GM04503 (cell line): ENCODE measurements around the gene KRTAP2-4.
A peak's percentile ranks its signal among the peaks of the same experiment; 100 is the strongest.
"Not testable (repeated sequence)": the region's sequence is repeated elsewhere in the genome, so short reads cannot be mapped to it uniquely, and the experiment has no call there.

Source experiments
- DNase-seq: peaks from one replicate; pipeline ENCODE4 v3.0.0-alpha.2; 2012; ENCODE audit warnings: low read depth

KRTAP2-4 gene, protein sequence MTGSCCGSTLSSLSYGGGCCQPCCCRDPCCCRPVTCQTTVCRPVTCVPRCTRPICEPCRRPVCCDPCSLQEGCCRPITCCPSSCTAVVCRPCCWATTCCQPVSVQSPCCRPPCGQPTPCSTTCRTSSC

DNA sequence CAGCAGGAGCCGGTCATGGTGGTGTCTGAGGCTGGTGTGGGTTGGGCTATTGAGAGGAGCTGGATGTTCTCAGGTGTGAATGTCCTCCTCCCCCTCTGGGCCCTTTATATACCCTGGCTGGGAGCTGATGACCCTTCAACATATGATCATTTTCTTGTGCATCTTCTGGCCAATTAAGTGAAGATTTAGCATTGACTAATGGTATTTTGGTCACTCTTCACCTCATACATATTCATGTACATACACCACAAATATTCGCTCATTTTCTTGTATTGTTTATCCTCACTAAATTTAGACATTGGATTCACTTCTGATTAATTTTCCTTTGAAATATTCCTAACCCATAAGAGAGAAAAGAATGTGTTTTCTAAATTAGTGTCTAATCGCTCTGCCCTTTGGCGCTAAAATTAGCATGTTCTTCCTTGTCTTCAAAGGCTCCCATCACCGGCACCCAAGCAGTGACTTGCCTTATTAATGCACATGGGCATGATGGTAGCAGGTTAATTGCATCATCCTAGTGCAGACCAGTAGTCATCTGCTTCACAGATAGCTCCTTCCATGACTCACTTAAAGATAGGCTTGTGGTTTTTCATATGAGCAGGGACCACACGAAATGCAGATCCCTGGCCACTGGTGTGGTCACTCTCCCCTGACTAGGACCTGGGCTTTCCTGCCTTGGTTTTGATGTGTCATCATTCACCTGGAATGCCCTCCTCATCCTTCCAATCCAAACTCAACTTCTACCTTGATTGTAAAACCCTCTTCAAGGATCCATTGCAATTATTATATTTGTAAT lies at the start of gene KRTAP2-4:
Gene KRTAP2-4, minus strand, starts transcription at position 51 of the 796 bp plus-strand sequence. Its CDS starts 34 bp downstream, at position 17.
- peak; percentile 86 for DNase-seq

DNA sequence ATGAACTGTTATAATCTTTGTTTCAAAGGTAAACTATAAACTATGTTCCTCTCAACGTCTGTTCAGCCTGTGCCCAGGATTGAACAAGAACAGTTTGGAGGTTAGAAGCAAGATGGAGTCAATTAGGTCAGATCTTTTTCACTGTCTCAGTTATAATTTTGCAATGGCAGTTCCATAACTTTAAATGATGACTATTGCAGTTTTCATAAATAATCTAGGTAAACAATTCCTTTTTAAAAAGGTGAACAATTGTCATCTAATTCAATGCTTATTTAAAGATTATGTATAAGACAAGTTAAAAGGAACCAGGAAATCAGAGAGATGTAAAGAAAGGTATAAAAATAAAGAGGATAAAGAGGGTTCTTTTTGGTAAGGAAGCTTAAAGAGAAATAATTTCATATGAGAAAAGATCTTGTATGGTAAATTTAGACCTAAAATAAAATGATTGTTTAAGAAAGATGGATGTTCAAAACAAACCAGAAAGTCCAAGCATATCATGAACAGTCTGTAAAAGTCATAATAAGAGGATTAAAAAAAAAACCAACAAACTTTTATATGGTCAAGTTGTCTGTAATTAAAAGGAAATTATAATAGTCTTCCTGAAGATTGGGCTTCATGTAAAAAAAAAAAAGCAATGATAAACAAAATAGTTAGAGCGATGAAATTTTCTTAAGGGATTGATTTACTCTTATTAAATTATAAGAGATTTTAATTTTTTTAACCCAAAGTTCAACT lies 45.6 kb upstream of the KRTAP2-4 start:
- no peak for DNase-seq

DNA sequence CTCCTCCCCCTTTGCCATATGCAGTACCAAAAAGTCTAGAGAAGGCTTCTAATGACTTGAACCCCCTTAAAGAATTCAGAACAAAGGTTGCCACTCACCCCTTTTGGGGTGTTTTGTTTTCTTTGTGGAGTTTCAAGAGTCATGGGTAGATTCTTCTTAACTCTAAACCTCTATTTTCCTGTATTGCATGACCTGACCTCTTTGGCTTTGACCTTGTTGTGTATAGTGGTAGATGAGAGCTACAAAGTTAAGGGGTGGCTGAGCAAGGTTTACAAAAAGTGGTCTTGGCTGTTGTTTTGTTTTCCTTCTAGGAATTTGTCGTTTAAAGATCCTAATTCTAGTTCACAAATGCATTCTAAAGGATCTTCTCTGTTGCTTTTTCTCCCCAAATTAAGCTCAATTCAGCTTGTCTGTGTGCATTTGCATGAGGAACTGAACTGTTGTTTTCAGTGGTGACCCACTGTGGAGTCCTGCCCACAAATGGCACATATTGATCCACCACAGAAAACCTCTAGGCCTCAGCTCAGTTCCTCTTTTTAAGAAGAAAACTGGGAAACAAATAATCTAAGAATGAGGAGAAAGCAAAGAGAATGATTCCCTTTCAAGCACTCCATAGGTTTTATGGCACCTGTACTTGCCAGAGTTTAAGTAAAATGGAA lies 43.2 kb upstream of the KRTAP2-4 start:
- DNase-seq = not testable (repeated sequence)

DNA sequence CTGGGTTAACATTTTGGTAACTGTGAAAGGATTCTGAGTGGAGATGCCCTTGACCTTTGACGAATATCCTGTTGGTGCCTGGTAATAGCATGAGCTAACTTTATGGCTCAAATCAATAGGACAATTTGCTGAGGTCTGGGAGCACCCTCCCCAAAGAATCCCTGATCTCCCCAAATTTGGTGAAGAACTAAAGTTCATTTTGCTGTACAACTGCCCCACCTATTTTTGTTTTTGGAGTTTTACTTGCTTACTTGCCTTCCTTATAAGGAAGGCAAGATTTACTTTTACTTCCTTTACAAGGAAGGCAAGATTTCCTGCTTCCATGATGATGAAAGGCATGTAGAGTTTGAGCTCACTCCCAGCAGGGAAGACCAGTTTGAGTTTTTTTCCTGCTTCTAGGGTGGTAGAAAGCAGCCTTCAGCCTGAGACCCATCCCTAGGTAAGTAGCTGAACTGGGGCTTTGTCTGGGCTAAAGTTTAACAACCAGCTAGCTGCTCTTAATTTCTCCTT lies 42.3 kb upstream of the KRTAP2-4 start:
- peak; percentile 35 for DNase-seq

DNA sequence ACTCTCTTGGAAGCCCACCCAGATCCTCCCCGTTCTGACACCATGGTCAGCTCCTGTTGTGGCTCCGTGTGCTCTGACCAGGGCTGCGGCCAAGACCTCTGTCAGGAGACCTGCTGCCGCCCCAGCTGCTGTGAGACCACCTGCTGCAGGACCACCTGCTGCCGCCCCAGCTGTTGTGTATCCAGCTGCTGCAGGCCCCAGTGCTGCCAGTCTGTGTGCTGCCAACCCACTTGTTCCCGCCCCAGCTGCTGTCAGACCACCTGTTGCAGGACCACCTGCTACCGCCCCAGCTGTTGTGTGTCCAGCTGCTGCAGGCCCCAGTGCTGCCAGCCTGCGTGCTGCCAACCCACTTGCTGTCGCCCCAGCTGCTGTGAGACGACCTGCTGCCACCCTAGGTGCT lies 39.7 kb upstream of the KRTAP2-4 start, which contains the start of gene KRTAP4-9:
Gene KRTAP4-9, plus strand, starts transcription at position 43 of the 400 bp plus-strand sequence. Its CDS starts 0 bp downstream, at position 43.
- DNase-seq = not testable (repeated sequence)

DNA sequence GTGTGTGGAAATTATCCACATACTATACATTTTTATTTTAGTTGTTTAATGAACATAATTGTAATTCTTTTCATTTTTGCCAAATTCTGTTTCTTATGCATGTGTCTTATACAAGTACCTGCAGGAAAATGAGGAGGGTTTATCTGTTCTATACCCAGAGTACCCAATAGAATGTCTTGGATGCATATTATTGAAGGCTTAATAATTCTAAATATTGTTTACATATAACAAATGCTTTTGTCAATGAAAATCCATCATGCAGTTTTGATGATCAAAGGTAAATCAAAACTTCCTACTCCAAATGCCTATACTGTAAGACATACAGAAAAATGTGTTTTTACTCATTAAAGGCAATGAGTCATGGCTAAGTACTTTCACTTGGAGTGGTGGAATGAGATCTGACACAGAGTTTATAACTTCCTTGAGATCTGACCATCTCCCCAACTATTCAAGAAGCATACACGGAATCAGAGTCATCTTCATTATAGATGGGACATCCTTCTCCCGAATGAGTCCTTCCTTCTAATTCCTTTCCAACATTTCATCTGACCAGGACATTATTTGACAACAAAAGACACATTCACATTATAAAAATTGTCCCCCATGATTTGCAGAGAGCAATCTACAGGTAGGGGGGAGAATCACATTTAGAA lies 38.8 kb upstream of the KRTAP2-4 start:
- DNase-seq = not testable (repeated sequence)

DNA sequence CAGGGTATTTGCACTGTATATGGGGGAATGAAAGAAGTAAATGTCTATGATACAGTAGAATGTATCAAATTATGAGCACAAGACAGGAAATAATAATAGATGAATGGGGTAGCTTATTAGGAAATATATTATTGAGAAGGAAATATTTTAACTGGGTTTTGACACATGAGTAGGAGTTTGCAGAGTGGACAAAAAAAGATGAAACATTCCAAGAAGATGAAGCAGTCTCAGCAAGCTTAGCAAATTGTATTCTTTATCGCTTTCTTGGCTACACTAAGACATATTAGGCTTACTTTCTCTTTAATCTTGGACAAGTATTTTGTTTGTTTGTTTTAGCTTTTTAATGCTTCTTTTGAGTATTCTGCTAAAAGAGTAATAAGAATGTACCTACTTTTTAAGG lies 38.2 kb upstream of the KRTAP2-4 start:
- no peak for DNase-seq

DNA sequence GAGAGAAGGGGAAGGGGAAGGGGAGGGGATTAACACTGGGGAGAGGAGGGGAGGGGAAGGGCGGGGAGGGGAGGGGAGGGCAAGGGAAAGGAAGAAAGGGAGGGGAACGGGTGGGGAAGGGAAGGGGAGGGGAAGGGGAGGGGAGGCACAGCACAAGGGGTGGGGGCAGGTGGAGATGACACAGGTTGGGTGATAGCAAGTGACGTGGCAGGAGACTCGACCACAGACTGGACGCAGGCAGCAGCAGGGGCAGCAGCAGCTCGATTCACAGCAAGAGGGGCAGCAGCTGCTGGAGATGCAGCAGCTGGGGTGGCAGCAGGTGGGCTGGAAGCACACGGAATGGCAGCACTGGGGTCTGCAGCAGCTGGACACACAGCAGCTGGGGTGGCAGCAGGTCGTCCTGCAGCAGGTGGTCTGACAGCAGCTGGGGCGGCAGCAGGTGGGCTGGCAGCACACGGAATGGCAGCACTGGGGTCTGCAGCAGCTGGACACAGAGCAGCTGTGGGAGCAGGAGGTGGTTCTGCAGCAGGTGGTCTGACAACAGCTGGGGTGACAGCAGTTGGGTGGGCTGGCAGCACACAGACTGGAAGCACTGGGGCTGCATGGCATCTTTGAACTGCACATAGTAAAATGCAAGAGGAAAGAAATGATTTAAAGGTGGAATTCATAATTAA lies 36.0 kb upstream of the KRTAP2-4 start, which contains the start of gene KRTAP4-16:
Gene KRTAP4-16, minus strand, starts transcription at position 624 of the 674 bp plus-strand sequence. Its CDS starts 0 bp downstream, at position 624.
- DNase-seq = no peak

DNA sequence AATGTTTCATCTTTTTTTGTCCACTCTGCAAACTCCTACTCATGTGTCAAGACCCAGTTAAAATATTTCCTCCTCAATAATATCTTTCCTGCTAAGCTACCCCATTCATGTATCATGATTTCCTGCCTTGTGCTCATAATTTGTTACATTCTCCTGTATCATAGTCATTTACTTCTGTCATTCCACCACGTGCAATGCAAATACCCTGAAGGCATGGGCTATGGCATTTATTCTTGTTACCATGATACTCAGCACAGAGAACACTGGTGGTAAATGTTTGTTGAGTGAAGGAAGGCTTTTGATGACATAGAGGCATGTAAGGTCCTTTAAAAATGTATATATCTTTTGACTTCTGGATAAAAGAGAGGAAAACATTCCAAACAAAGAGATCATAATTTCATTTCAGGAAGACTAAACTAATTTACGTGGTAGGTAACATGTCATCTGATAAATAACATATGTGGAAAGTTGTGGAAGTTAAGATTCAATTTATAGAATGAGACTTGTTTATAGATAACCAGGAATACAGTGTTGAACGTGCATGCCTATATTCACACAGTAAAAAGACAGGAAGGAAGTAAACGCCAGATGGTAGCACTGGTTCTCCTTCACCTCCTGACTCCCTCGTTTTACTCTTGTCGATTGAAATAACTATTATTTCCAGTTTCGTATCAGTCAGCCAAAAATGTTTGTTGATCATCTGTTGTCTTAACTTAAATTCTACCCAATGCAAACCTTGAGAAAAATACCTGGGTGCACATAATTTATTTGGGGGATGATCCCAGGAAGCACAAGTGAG lies 34.2 kb upstream of the KRTAP2-4 start:
- DNase-seq = peak; percentile 73

DNA sequence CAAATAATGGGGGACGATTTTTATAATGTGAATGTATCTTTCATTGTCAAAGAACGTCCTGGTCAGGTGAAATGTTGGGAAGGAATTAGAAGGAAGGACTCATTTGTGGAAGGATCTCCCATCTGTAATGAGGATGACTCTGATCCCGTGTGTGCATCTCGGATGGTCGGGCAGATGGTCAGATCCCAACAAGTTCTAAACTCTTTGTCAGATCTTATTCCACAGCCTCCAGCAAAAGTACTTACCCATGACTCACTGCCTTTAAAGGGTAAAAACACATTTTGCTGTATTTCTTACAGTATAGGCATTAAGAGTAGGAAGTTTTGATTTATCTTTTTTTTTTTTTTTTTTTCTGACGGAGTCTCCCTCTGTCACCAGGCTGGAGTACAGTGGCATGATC lies 32.8 kb upstream of the KRTAP2-4 start:
- DNase-seq = no peak

DNA sequence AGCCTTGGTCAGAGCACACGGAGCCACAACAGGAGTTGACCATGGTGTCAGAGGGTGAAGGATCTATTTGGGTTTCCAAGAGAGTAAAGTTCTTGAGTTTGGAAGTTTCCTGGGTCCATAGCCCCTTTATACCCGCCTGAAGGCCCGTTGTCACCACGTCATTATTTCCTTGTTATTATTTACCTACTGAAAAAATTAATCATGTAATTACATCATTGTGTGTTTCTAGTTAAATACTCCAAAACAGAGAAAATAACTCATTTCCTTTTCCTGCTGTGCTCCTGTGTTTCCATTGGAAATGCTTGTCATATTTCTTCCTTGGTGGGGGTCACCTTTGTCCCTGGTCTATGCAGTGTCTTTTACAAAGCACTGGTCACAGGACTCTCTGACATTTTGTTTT lies 32.4 kb upstream of the KRTAP2-4 start, which contains the start of gene KRTAP4-8:
Gene KRTAP4-8, minus strand, starts transcription at position 101 of the 400 bp plus-strand sequence. Its CDS starts 58 bp downstream, at position 43.
- no peak for DNase-seq

DNA sequence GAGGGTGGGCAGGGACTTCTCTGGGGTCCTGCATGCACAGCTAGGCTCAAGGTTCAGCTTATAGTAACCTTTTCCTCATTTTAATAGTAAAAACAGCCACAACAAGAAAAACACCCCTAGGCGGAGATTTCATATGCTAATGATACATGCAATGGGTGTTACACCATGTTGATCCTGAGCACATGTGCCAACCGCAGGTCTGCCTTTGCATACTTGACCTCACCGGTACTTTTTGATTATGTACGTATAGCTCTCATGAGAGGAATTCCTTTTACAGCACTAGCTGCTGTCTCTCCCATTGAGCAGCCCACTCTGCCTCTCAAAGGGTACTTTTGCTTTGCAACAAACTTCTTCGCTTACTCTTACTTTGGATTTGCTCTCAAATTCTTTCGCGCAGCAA lies 30.4 kb upstream of the KRTAP2-4 start:
- DNase-seq = no peak

DNA sequence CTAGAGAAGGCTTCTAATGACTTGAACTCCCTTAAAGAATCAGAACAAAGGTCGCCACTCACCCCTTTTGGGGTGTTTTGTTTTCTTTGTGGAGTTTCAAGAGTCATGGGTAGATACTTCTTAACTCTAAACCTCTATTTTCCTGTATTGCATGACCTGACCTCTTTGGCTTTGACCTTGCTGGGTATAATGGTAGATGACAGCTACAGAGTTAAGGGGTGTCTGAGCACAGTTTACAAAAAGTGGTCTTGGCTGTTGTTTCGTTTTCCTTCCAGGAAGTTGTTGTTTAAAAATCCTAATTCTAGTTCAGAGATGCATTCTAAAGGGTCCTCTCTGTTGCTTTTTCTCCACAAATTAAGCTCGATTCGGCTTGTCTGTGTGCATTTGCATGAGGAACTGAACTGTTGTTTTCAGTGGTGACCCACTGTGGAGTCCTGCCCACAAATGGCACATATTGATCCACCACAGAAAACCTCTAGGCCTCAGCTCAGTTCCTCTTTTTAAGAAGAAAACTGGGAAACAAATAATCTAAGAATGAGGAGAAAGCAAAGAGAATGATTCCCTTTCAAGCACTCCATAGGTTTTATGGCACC lies 23.2 kb upstream of the KRTAP2-4 start:
- DNase-seq = not testable (repeated sequence)

DNA sequence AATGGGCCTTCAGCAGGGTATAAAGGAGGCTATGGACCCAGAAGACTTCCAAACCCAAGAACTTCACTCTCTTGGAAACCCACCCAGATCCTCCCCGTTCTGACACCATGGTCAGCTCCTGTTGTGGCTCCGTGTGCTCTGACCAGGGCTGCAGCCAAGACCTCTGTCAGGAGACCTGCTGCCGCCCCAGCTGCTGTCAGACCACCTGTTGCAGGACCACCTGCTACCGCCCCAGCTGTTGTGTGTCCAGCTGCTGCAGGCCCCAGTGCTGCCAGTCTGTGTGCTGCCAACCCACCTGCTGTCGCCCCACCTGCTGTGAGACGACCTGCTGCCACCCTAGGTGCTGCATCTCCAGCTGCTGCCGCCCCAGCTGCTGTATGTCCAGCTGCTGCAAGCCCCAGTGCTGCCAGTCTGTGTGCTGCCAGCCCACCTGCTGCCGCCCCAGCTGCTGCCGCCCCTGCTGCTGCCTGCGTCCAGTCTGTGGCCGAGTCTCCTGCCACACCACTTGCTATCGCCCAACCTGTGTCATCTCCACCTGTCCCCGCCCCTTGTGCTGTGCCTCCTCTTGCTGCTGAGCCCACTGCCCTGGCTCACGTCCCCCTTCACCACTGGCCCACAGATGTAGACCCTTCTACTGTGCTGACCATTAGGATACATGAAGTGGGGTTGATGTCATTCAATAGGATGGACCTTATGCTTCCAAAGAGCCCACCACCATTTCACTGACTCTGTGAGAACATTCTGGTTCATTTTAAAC lies 18.6 kb upstream of the KRTAP2-4 start, which contains the start of gene KRTAP4-7:
Gene KRTAP4-7, plus strand, starts transcription at position 51 of the 757 bp plus-strand sequence. Its CDS starts 57 bp downstream, at position 108.
- DNase-seq = not testable (repeated sequence)

DNA sequence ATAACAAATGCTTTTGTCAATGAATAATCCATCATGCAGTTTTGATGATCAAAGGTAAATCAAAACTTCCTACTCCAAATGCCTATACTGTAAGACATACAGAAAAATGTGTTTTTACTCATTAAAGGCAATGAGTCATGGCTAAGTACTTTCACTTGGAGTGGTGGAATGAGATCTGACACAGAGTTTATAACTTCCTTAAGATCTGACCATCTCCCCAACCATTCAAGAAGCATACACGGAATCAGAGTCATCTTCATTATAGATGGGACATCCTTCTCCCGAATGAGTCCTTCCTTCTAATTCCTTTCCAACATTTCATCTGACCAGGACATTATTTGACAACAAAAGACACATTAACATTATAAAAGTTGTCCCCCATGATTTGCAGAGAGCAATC lies 17.7 kb upstream of the KRTAP2-4 start:
- not testable (repeated sequence) for DNase-seq

DNA sequence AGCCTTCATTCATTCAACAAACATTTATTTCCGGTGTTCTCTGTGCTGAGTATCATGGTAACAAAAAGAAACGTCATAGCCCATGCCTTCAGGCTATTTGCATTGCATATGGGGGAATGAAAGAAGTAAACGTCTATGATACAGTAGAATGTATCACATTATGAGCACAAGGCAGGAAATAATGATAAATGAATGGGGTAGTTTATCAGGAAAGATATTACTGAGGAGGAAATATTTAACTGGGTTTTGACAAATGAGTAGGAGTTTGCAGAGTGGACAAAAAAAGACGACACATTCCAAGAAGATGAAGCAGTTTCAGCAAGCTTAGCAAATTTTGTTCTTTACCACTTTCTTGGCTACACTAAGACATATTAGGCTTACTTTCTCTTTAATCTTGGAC lies 16.9 kb upstream of the KRTAP2-4 start:
- DNase-seq = no peak

DNA sequence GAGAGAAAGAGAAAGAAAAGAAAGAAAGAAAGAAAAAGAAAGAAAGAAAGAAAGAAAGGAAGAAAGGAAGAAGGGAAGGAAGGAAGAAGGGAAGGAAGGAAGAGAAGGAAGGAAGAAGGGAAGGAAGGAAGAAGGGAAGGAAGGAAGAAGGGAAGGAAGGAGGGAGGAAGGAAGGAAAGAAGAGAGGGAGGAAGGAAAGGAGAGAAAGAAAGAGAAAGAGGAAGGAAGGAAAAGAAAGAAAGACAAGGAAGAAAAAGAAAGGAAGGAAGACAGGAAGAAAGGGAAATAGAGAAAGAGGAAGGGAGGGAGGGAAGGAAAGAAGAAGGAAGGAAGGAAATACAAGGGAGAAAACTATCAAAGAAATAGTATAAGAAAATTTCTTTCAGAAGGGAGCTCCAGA lies 11.1 kb upstream of the KRTAP2-4 start:
- DNase-seq = no peak

DNA sequence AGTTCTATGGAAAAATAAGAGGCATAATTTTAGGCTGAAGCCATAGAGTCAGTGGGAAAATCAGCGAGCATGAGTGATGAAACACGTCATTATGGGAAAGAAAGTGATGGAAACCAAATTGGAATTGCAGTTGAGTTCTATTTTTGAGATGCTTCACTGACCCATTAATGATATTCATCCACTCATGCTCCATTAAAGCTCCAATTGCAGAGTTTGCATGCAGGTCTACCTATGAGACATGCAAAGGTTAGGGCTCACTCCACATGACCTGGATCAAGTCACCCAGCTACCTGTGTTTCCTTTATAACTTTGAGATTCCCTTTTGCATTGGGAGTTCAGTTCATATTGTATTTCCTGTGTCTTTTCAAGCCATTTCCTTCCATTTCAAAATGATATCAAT lies 8.0 kb upstream of the KRTAP2-4 start:
- no peak for DNase-seq
